GM12878 (cell line): Measurements from ENCODE around the gene SGTA.

ENCODE experiments used
- EZH2 ChIP-seq: IDR thresholded peaks from 2 replicates; pipeline ENCODE4 v1.6.1; 2012; ENCODE audit warnings: low read depth, mild to moderate bottlenecking, control low read depth, inconsistent platforms, low read length, borderline replicate concordance; ENCODE audit not compliant: control insufficient read depth
- MYC ChIP-seq: IDR thresholded peaks from 2 replicates; pipeline ENCODE4 v1.6.1; 2011; ENCODE audit warnings: mild to moderate bottlenecking, low read length, moderate library complexity, inconsistent platforms; ENCODE audit not compliant: insufficient read depth, insufficient replicate concordance, insufficient read length, severe bottlenecking
- SIN3A ChIP-seq: IDR thresholded peaks from 2 replicates; pipeline ENCODE4 v1.6.1; 2012; ENCODE audit warnings: low read depth, low read length, improper control_type of control experiment
- SP1 ChIP-seq: IDR thresholded peaks from one replicate; pipeline ENCODE4 v1.6.1; 2011; ENCODE audit warnings: low read depth, low read length
- TBL1XR1 ChIP-seq: IDR thresholded peaks from 2 replicates; pipeline ENCODE4 v1.6.1; 2012; ENCODE audit warnings: low read depth, low read length, improper control_type of control experiment
- TF ChIP-seq, protein P1 (sequence below): IDR thresholded peaks from 2 replicates; pipeline ENCODE4 v1.6.1; 2012; ENCODE audit warnings: low read depth, low read length, improper control_type of control experiment

DNA sequence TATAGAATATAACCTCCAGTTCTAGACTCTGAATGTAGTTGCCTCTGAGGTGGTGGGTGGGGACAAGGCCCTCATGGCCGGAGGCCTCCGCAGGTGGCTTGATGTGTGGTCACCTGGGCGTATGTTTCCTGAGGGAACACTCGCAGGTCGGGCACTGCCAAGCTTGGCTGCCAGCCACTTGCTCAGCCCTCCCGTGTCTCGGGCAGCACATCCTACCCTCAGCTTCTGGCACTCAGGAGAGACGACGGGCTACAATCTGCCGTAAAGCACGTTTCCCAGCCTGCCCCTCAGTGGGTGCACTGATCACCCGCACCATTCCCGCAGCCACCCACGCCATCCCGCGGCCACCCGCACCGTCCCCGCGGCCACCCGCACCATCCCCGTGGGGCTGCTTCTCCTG is 17.4 kb upstream of the SGTA start:
- TF ChIP-seq SP1 = no peak
- TF ChIP-seq SIN3A = no peak
- no peak for TF ChIP-seq EZH2
- TF ChIP-seq MYC = no peak
- TF ChIP-seq, protein P1, sequence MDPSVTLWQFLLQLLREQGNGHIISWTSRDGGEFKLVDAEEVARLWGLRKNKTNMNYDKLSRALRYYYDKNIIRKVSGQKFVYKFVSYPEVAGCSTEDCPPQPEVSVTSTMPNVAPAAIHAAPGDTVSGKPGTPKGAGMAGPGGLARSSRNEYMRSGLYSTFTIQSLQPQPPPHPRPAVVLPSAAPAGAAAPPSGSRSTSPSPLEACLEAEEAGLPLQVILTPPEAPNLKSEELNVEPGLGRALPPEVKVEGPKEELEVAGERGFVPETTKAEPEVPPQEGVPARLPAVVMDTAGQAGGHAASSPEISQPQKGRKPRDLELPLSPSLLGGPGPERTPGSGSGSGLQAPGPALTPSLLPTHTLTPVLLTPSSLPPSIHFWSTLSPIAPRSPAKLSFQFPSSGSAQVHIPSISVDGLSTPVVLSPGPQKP = no peak
- no peak for TF ChIP-seq TBL1XR1
